Body of pancreas (tissue), 4 donors: Measurements from ENCODE around the gene SH3BP4.

Experiments
- CTCF ChIP-seq, 7 experiments: fragments of 450-650 bp in 4 of 7; fragments of 200-600 bp in 3 of 7; sonication (generic) in 3 of 7; IDR thresholded peaks; one replicate each; pipeline ENCODE4 v1.5.1; 2016 to 2019; ENCODE audit warnings: antibody characterized with exemption in 7 of 7
- POLR2A ChIP-seq, 3 donors: fragments of 450-650 bp; IDR thresholded peaks; one replicate each; pipeline ENCODE4 v1.6.1; 2016; ENCODE audit warnings: antibody characterized with exemption in 3 of 3, mild to moderate bottlenecking in 2 of 3

- TF ChIP-seq CTCF (IDR thresholded peaks at IDR 0.05) (no peak), POLR2A (IDR thresholded peaks at IDR 0.05) (no peak)
These were observed 55.2 kb downstream of the SH3BP4 start for GRCh38 chr2:235006986-235007385.
